GM12874 (cell line): ENCODE data around the gene LRRC1.

Experiments
- CTCF ChIP-seq: IDR thresholded peaks from 2 replicates; pipeline ENCODE4 v1.5.1; 2011; ENCODE audit warnings: low read depth, mild to moderate bottlenecking, control low read depth, low read length, moderate library complexity; ENCODE audit not compliant: insufficient read depth

The LRRC1 gene

GRCh38 chr6:53898026-53898795 lies 103.4 kb downstream of the LRRC1 start:
- no peak for TF ChIP-seq CTCF

- no peak for TF ChIP-seq CTCF
These were observed 104.7 kb downstream of the LRRC1 start for GRCh38 chr6:53899512-53899911.

- no peak for TF ChIP-seq CTCF
These were observed 108.6 kb downstream of the LRRC1 start for GRCh38 chr6:53903357-53903756.

GRCh38 chr6:53906103-53906502 lies 111.3 kb downstream of the LRRC1 start:
- TF ChIP-seq CTCF: no peak

GRCh38 chr6:53906842-53907241 lies 112.0 kb downstream of the LRRC1 start:
- TF ChIP-seq CTCF: no peak

- no peak for TF ChIP-seq CTCF
These were observed 116.0 kb downstream of the LRRC1 start for GRCh38 chr6:53910834-53911233.

GRCh38 chr6:53912661-53913060 lies 117.9 kb downstream of the LRRC1 start:
- no peak for TF ChIP-seq CTCF
